DMS79 (cell line): Measurements from ENCODE around the gene CEP131.
"Not testable (repeated sequence)": the region's sequence is repeated elsewhere in the genome, so short reads cannot be mapped to it uniquely, and the experiment has no call there.

Source experiments
- DNase-seq: peaks from one replicate; lab custom pipeline; 2025; lab: John Stamatoyannopoulos, UW

CEP131 gene

DNA sequence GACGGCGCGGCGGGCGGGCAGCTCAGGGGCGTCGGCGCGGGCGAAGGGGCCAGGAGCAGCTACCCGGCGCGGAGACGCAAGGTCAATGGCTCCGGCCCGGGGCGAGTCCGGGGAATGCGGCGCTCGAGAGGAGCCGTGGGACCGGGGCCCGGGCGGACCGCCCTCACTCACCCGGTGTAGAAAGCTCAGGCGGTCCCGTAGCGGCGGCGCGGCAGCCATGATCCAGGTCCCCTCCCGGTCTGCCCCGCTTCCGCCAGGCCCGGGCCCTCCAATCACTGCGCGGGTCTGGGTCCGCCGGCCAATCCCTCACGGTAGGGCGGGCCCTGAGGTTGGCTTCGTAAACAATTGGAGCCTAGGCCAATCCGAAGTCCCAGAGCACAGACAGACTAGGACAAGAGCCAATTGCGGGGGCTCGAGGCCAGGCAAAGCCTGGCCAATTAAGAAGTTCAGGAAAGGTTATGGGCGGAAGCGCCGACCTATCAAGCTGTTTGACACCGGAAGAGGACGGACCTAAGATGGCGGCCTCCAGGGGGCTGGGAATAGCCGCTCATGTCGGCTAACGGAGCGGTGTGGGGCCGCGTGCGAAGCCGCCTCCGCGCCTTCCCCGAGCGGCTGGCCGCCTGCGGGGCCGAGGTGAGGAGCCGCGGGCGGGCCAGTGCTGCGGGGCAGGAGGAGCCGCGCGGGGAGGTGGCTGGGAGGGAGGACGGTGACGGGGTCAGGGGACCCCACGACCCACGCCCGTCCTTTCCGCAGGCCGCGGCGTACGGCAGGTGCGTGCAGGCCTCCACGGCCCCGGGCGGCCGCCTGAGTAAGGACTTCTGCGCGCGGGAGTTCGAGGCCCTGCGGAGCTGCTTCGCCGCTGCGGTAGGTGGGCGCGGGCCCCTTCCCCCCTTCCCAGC is 16.3 kb upstream of the CEP131 start, which contains the start of the genes NDUFAF8 and TEPSIN:
Gene NDUFAF8 (plus strand): TSS at position 504 of the 899 bp plus-strand sequence. CDS start 46 bp downstream, at position 550.
Gene TEPSIN (minus strand): TSS at position 241 of the 899 bp plus-strand sequence. CDS start 22 bp downstream, at position 219.
- peak; percentile 89 for DNase-seq

DNA sequence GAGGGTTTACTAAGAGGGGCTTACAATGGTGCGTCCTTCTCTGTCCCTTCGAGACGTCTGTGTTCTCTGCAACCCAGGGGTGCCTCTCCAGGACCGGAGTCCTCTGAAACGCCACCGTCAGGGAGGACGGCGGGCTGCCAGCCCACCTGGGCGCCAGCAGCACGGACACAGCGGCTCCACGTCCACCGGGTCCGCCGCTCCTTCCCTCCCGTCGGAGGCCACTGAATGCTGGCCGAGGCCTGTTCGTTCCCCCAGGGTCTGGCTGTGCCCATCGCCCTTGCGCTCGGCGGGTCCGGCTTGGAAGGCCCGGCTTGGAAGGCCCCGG is 15.7 kb upstream of the CEP131 start:
- DNase-seq = no peak

DNA sequence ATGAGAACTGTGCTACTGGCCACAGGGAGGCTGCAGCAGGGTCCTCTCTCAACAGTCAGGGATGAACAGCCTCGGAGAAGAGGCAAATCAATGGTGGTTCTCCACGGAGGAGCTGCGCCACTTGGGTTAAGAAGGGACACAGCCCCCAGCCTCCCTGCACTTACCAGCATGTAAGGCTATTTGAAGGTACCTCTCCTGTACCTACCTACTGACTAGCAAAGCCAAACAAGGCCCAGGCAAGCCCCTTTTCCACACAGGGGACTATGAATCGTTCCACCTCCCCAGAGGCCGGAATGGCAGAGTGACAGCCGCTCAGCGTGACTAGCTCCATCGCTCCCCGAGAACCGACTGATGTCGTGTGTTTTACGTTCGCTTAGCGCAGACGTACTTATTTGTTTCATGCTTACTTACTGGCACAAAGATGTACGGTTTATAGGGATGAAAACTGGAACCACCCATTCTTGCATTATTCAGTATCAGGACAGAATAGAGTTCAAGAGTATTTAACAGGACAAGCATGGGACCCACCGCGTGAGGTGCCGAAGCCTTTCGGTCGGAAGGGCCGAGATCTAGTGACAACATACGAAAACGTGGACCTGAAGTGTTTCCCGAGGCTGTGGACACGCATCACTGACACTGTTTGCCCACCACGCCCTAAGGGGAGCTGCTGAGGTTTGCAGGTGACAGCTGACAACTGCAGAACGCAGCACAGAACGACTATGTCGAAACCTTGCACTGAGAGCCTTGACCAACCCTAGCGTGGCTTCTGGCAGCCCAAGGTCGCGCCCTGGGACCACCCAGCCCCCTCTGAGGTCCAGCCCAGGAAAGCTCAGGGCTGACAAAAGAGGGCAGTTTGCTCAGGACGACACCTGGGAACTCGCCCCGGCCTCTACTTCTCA is 15.1 kb upstream of the CEP131 start:
- DNase-seq = no peak

DNA sequence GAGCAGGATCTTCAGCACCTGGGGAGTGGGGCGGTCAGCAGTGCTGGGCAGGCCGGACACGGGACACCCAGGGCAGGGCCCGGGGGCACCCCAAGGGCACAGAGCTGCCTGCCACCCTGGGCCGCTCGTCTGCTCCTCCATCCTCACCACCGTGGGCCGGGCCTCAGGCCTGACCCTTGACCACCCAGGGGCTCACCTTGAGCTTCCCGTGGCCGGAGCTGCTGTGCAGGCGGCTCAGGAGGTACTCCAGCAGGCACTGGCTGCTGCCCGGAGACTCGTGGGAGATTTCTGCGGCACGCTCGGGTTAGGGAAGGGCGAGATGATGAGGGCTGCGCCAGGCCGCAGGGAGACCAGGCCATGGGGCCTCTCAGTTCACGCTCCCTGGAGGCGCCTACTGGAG is 14.0 kb upstream of the CEP131 start:
- DNase-seq = no peak

DNA sequence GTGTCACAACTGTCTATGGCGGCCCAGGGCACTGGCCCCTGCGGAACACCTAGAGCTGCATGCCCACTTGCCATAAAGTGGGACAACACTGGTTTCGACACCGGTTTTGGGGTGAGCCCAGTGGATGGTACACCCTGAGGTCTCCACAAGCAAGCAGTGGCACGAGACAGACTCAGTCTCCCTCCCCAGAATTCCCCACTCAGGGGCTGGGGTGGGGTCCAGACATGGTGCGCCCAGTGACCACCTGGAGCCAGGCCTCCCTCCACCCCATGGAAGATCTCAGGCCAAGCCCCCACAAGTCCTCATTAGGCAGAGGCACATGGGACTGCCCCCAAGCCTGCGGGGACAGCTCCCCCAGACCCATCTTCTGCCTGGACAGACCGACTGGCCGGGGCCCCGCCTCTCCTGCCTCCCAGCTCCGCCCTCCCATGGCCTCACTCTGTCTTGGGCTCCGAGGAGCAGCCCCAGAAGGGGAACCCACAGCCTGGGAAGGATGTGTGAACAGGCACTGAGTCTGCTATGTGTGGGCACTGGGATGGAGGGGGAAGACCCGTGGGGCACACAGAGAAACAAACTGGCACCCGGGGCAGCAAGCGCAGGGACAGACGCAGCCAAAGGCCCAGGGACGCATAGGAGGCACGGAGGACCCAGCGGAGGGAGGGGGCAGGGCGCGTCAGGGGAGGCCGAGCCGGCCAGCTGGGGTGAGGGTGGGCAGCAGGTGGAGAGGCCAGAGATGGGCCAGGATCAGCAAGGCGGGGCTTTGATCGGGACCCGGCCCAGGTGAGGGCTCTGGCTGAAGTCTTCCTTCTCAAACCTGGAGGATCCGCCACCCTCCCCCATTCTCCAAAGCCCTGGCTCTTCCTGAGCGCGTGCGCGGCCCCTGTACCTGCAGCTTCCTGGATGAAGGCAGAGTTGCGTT is 13.3 kb upstream of the CEP131 start:
- DNase-seq = no peak

DNA sequence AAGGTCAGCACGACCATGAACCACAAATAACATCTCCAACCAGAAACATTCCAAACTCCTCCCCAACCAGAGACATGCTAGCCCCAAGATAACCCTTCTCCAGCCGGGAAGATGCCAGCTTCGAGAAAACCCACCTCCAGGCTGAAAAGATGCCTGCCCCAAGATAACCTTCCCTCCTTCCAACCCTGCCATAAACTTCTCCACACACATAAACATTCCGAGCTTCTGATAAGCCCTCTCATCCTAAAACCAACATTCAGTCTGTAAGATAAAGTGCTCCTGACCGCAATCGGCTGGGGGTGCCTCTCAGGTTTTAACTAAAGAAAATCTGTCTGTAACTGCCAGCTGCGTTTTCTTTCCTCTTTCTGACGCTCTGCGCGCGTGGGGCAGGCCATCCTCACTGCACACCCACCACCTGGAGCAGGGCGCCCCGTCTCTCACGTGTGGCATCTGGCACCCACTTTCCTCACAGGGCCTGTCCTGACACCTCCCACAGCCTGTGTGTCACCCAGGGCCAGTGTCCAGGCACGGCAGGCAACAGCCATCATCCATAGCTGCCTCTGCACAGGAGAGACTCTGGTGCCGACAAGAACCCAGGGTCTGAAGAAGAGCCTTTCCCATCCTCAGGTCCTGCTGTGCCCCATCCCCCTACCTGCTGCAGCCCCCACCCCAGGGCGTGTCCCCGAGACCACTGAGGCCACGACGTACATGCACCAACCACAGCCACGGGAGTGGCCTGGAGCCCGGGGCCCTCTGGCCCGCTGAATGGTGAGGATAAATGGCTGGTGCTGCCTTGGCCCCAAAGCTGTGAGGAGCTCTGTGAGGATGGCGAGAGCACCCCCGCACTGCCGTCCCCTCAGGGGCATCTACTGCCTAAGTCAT is 12.4 kb upstream of the CEP131 start:
- DNase-seq = no peak

DNA sequence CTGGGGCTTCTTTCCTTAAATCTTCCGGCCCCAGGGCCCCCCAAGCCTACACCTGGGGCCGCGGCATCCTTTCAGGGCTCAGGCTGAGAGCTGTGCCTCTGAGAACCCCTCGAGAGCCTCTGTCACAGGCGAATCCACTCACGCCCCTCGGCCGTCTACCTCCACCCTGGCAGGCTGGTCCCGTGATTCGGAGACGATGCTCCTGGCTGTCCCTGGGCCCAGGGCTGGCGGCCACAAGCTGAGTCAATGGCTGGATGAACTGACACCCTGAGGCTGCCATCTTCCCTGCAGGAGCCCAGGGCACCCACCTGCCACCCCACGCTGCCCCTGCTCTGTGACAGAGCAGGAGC is 11.7 kb upstream of the CEP131 start:
- DNase-seq = no peak

DNA sequence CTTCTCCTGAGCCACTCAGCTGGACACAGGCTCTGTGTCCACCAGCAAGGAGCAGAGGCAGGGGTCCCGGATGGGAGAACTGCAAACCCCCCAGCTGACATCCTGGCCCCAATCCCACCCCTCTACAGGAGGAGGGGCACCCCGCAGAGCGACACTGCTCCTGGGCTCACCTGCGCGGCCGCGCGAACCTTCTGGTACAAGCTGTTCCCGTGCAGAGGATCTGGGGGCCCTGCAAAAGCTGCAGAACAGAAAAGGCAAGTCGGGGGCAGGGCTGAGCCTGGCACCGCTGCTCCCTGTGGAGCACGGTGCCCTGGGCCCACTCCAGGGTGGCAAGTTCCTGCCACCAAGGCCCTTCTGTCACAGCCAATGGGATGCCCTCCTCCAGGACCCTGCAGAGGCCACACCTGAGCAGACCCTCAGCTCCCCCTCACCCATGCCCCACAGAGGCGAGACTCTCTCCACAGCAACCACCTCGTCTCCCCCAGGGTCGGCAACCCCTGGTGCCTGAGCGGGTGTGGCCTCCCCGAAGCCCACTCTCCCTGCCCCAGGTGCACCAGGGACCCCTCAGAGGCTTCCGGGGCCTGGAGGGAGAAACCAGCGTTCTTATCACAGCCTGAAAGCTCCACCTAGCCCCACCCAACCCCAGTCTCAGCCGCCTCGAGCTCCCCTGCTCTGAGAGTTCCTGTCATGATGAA is 11.2 kb upstream of the CEP131 start:
- DNase-seq = no peak

DNA sequence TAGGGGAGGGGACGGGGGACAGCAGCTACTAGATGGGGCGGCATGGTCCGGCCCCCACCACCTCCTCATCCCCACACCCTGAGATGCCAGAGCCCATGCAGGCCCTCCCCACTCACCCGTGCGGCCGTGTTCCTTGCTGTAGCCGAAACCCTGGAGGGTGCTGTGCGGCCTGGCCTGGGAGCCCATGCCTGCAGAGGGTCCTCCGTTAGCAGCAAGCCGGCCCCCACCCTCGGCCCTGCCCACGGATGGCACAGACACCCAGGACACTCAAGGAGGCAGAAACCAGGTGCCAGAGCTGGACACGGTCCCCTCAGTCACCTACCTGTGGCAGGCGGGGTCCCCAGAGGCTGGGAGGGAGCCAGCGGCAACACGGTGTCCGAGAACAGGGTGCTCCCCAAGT is 10.6 kb upstream of the CEP131 start:
- DNase-seq = no peak

DNA sequence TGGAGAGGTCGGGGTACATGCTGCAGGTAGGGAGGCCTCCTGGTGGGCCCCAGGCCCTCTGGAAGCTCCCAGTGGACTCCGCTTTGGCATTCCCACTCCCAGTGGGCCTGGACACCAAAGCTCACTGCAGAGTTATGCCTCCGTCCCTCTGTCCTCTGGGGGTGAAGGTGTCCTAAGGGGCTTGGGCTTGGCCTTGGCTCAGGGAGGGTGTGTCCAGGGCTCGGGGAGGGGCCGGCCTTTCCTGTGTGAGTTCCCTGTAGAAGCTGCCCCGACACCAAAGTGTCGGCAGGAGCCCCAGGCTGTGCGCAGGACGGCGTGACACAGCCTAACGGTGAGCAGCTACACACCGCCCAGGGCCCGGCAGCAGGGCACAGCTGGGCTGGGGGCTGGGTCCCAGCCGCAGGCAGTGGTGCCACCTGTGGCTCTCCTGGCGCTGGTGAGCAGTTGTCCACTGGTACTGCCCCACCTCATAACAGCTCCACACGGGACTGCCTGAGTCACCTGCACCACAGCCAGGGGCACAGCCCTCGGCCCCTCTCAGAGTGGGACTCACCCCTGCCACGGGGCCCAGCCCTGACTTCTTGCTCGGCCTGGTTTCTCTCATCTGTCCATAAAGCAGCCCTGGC is 10.0 kb upstream of the CEP131 start:
- no peak for DNase-seq

DNA sequence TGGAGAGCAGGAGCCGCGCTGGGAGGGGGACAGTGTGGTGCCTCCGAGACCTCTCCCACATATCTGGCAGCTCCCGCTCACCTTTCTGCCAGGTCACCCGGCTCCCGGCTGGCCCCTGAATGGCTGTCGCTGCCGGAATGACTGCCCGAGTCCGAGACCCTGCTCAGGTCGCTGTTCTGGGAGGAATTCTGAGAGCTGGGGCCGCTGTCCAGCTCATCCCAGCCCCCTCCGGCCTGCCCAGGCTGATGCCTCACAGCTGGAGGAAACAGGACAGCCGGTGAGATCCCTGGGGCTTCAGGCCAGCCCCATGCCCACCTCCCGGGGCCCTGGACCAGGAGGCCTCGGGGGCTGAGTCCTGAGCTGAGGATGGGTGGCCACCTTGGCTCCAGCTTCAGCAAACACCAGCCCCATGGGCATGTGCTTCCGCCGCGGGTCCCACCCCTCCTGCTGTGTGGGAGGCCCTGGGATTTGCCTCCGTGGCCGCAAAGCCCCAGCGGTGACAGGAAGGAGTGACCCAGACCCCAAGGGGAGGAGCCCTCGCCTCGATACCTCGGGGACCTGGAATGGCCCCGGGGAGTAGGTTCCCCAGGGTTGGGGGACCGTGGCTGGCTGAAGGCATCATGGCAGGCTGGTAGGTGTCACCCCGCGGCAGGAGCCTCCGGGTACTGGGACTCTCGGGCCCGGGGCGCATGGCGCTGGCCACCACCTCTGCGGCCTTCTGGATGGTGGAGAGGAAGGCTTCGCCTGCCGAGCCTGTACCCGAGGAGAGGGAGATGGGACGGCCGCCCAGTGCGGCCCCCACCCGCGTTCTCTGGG is 9.2 kb upstream of the CEP131 start:
- no peak for DNase-seq

DNA sequence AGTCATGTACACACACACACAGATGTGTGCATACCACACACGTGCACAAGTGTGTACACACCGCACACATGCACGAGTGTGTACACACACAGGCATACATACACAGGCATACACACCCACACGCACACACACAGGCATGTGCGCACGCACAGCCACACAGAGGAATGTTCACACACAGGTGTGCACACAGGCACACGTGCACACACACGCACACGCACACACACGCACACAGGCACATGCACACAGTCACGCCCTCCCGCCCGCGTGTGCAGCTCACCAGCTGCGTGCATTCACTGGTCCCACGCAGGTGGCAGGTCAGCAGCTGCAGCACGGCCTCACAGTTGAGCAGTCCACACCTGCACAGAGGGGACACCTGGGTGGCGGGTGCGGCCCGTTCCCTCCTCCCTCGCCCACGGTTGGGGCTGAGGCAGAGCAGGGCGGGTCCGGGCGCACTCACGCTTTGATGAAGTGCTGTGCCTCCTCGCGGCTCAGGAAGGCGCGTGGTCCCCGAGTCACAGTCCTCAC is 8.4 kb upstream of the CEP131 start:
- DNase-seq = no peak

DNA sequence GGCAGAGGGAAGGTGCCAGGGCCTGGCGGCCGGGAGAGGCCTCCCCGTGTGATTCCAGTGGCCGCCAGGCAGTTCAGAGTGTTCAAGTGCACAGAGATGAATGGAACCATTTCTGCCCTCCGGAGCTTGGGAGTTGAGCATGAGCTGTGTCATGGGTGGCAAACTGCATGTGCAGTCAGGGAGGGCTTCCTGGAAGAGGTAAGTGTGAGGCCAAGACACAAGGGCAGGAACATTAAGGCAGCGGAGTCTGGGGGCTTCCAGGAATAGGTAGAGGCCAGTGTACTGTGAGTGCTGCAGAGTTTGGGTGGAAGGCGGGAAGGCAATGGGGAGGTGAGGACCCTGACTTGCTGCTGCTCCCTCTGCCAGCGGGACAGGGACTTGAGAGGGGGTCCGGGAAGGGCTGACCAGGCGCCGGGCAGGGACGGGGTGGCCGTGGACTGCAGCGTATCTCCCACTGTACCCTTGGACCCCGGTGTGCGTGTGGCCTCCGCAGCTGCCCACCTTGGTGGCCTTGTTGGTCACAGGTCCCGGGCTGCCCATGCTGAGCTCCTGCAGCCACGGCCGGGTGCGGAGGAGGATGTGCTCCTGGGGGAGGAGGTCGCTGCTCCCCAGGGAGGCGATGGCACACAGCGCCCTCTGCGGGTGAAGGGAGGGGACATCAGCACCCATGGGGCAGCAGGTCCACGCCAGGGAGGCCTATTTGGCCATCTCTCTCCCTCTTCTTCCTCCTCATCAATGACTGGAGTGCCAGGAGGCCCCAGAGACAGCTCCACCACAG is 7.5 kb upstream of the CEP131 start:
- no peak for DNase-seq

DNA sequence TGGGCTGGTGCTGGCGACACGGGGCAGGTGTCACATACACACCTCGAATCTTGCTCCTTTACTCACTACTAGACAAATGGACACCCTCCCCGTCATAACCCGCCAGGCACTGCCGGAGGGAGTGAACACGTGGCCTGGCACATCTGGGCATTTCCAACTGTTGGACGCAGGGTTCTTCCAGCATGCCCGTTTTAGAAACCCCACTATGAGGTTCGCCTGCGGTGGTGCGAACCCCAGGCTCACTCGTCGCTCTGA is 6.8 kb upstream of the CEP131 start:
- no peak for DNase-seq

DNA sequence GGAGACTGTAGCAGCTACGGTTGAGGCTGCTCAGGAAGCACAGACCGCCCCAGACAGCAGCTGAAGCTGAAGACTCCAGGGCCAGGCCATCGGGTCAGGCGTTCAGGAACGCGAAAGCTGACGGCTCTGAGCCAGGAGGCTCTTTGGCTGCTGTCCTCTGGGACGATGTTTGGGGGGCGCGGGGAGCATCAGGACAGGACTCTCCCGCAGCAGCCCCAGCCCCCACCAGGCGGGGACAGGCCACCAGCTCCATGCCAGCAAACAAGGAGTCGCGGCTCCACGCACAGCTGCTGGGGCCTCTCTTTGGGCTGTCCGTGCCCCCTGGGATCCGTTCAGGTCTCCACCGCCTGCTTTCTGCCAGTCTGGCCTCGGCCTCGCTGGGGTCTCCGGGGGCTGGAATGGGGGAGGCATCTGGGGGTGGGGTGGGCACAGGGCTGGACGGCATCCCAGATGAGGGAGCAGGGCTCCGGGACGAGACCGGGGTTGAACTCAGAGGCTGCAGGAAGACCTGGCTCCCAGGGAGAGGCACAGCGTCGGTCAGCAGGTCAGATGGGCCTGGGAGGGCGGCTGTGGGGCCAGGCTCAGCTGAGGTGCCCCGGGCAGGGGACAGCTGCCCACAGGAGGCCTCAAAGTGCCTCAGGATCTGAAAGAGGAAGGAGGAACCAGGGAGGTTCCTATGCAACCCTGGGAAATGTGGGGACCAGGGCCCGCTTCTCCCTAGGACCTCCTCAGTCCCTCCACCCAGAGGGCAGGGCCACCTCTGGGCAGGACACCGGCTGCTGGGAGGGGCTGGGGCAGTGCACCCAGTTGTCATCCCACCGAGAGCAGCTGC is 6.3 kb upstream of the CEP131 start:
- no peak for DNase-seq

DNA sequence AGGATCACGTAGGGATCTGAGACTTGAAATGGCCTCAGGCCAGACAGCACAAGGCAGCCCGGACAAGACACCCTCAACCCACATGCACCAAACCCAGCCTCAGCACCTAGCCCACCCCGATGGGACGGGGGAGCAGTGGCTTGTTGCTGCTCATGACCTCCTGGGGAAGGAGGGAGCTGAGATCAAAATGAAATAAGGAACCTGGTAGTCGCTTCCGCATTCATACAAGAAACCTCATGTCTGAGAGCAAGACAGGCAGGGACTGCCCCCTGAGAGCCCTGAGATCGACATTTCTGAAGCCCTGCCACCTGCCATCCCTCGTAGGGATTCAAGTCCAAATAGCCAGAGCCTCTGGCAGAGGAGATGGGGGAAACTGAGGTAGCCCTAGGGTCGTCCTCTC is 5.7 kb upstream of the CEP131 start:
- no peak for DNase-seq

DNA sequence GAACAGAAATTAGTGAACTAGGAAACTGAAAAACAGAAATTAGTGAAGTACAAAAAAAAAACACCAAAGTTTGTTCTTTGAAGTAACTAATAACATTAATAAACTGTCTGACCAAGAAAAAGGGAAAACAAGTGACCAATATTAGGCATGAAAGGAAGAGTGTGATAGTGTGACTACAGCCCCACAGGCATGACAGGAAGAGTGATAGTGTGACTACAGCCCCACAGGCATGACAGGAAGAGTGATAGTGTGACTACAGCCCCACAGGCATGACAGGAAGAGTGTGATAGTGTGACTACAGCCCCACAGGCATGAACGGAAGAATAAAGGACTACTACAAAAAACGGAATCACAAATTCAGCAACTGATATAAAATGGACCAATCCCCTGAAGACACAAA is 4.9 kb upstream of the CEP131 start:
- DNase-seq = not testable (repeated sequence)
